HEK293 (cell line): Measurements from ENCODE around the gene PHACTR1.

Experiments
- CTCF ChIA-PET: fragments of 350-600 bp; formaldehyde crosslinking; extraction: SDS; loops from one replicate; lab custom pipeline; 2021; ENCODE audit warnings: antibody characterized with exemption; lab: Yijun Ruan, JAX
- POLR2A ChIA-PET: fragments of 300-600 bp; formaldehyde crosslinking; extraction: SDS; loops from one replicate; lab custom pipeline; 2020; ENCODE audit warnings: antibody characterized with exemption, inconsistent platforms; lab: Yijun Ruan, JAX
- H3K27ac ChIP-seq: fragments of 200-500 bp; sonication (Bioruptor generic); 2 replicates; pipeline ENCODE4 v1.5.1; 2014; ENCODE audit warnings: low read depth, low read length, control low read depth, inconsistent platforms; ENCODE audit errors: extremely low read depth
- H3K36me3 ChIP-seq, 2 experiments: fragments of 200-500 bp in 1 of 2; sonication (Bioruptor generic) in 1 of 2; 1 replicate in 1 of 2; 2 replicates in 1 of 2; pipeline ENCODE4 v1.5.1; 2014 to 2017; ENCODE audit warnings: inconsistent platforms in 2 of 2, low read length in 2 of 2; ENCODE audit not compliant: control insufficient read depth in 2 of 2, insufficient read depth in 1 of 2
- H3K4me1 ChIP-seq: fragments of 200-500 bp; sonication (Bioruptor generic); 2 replicates; pipeline ENCODE4 v1.5.1; 2014; ENCODE audit warnings: mild to moderate bottlenecking, low read length, inconsistent platforms; ENCODE audit not compliant: control insufficient read depth, insufficient read depth
- H3K4me3 ChIP-seq: 2 replicates; pipeline ENCODE4 v1.5.1; 2011; ENCODE audit warnings: low read depth, mild to moderate bottlenecking, control low read depth, low read length, moderate library complexity
- H3K9me3 ChIP-seq: fragments of 200-500 bp; sonication (Bioruptor generic); 2 replicates; pipeline ENCODE4 v1.5.1; 2014; ENCODE audit warnings: low read depth, low read length, inconsistent platforms; ENCODE audit not compliant: control insufficient read depth, insufficient read depth
- GLIS1 ChIP-seq: fragments of 450-650 bp; formaldehyde crosslinking; IDR thresholded peaks from 2 replicates; pipeline ENCODE4 v1.5.1; 2016; ENCODE audit warnings: missing biosample characterization, missing genetic modification characterization
- WT1 ChIP-seq: fragments of 450-650 bp; formaldehyde crosslinking; IDR thresholded peaks from 2 replicates; pipeline ENCODE4 v1.5.1; 2016; ENCODE audit warnings: missing biosample characterization, missing genetic modification characterization
- YY2 ChIP-seq: fragments of 450-650 bp; formaldehyde crosslinking; IDR thresholded peaks from 2 replicates; pipeline ENCODE4 v1.5.1; 2016; ENCODE audit warnings: missing biosample characterization, missing genetic modification characterization
- ZBTB21 ChIP-seq: fragments of 450-650 bp; formaldehyde crosslinking; IDR thresholded peaks from 2 replicates; pipeline ENCODE4 v1.5.1; 2017; ENCODE audit warnings: missing biosample characterization, missing genetic modification characterization
- ZBTB48 ChIP-seq: fragments of 450-650 bp; formaldehyde crosslinking; IDR thresholded peaks from 2 replicates; pipeline ENCODE4 v1.5.1; 2016; ENCODE audit warnings: missing biosample characterization, missing genetic modification characterization
- ZFHX2 ChIP-seq: fragments of 450-650 bp; formaldehyde crosslinking; conservative IDR thresholded peaks from 2 replicates; pipeline ENCODE4 v1.5.1; 2016; ENCODE audit warnings: missing biosample characterization, missing genetic modification characterization
- ZFP41 ChIP-seq: fragments of 450-650 bp; formaldehyde crosslinking; IDR thresholded peaks from 2 replicates; pipeline ENCODE4 v1.5.1; 2016; ENCODE audit warnings: missing biosample characterization, missing genetic modification characterization, borderline replicate concordance
- ZNF10 ChIP-seq: fragments of 450-650 bp; formaldehyde crosslinking; IDR thresholded peaks from 2 replicates; pipeline ENCODE4 v1.5.1; 2017; ENCODE audit warnings: missing biosample characterization, missing genetic modification characterization
- ZNF146 ChIP-seq: fragments of 450-650 bp; formaldehyde crosslinking; IDR thresholded peaks from 2 replicates; pipeline ENCODE4 v1.5.1; 2016; ENCODE audit warnings: missing biosample characterization, missing genetic modification characterization
- ZNF16 ChIP-seq: fragments of 450-650 bp; formaldehyde crosslinking; IDR thresholded peaks from 2 replicates; pipeline ENCODE4 v1.5.1; 2016; ENCODE audit warnings: low read depth, missing biosample characterization, missing genetic modification characterization
- ZNF211 ChIP-seq: fragments of 450-650 bp; formaldehyde crosslinking; IDR thresholded peaks from 2 replicates; pipeline ENCODE4 v1.5.1; 2016; ENCODE audit warnings: low read depth, missing biosample characterization, missing genetic modification characterization
- ZNF266 ChIP-seq: fragments of 450-650 bp; formaldehyde crosslinking; IDR thresholded peaks from 2 replicates; pipeline ENCODE4 v1.5.1; 2016; ENCODE audit warnings: missing biosample characterization, missing genetic modification characterization, low read depth
- ZNF292 ChIP-seq: fragments of 450-650 bp; formaldehyde crosslinking; IDR thresholded peaks from 2 replicates; pipeline ENCODE4 v1.5.1; 2016; ENCODE audit warnings: low read depth, missing biosample characterization, missing genetic modification characterization, borderline replicate concordance
- ZNF366 ChIP-seq: fragments of 450-650 bp; formaldehyde crosslinking; conservative IDR thresholded peaks from 2 replicates; pipeline ENCODE4 v1.5.1; 2016; ENCODE audit warnings: missing biosample characterization, missing genetic modification characterization
- ZNF510 ChIP-seq: fragments of 450-650 bp; formaldehyde crosslinking; IDR thresholded peaks from 2 replicates; pipeline ENCODE4 v1.5.1; 2018; ENCODE audit warnings: mild to moderate bottlenecking, missing genetic modification characterization, missing biosample characterization; ENCODE audit not compliant: insufficient replicate concordance
- ZNF521 ChIP-seq: fragments of 450-650 bp; formaldehyde crosslinking; IDR thresholded peaks from 2 replicates; pipeline ENCODE4 v1.5.1; 2017; ENCODE audit warnings: missing biosample characterization, mild to moderate bottlenecking, missing genetic modification characterization
- ZNF548 ChIP-seq: fragments of 450-650 bp; formaldehyde crosslinking; IDR thresholded peaks from 2 replicates; pipeline ENCODE4 v1.5.1; 2016; ENCODE audit warnings: missing biosample characterization, missing genetic modification characterization
- ZNF629 ChIP-seq: fragments of 450-650 bp; formaldehyde crosslinking; IDR thresholded peaks from 2 replicates; pipeline ENCODE4 v1.5.1; 2017; ENCODE audit warnings: missing biosample characterization, missing genetic modification characterization
- ZNF747 ChIP-seq: fragments of 450-650 bp; formaldehyde crosslinking; IDR thresholded peaks from 2 replicates; pipeline ENCODE4 v1.5.1; 2016; ENCODE audit warnings: missing biosample characterization, missing genetic modification characterization
- TF ChIP-seq, protein P1 (sequence below): fragments of 450-650 bp; IDR thresholded peaks from 2 replicates; pipeline ENCODE4 v1.5.1; 2018; ENCODE audit warnings: missing biosample characterization, missing genetic modification characterization
- TF ChIP-seq, protein P2 (sequence below): fragments of 450-650 bp; formaldehyde crosslinking; IDR thresholded peaks from 2 replicates; pipeline ENCODE4 v1.5.1; 2016; ENCODE audit warnings: missing biosample characterization, missing genetic modification characterization
- TF ChIP-seq, protein P3 (sequence below): fragments of 450-650 bp; formaldehyde crosslinking; IDR thresholded peaks from 2 replicates; pipeline ENCODE4 v1.5.1; 2016; ENCODE audit warnings: missing biosample characterization, missing genetic modification characterization
- TF ChIP-seq, protein P4 (sequence below): fragments of 450-650 bp; formaldehyde crosslinking; IDR thresholded peaks from 2 replicates; pipeline ENCODE4 v1.5.0; 2017; ENCODE audit warnings: missing biosample characterization, missing genetic modification characterization, borderline replicate concordance
- TF ChIP-seq, protein P5 (sequence below): fragments of 450-650 bp; formaldehyde crosslinking; IDR thresholded peaks from 2 replicates; pipeline ENCODE4 v1.5.1; 2016; ENCODE audit warnings: missing biosample characterization, missing genetic modification characterization

The PHACTR1 gene

DNA sequence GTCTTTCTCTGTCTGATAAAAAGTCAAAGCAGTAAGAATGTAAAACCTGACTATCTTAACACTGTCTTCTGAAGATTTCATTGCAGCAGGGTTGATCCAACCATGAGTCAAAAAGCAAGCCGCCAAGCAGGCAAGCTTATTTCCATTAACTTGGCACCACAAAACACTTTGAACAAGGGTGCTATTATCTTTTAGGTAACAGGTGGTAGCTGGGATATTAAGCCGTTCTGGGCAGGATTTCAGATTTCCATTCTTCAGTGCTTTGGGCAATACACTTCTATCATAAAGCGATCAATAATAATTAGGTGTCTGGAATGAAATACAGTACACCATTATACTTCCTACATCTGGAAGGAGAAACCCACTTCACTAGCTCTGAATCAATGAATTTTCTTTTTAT, 429.9 kb downstream of the PHACTR1 start (continued):
- no peak for TF ChIP-seq ZNF10 (tag by site-specific recombination)
- TF ChIP-seq WT1, result no peak
- no peak for TF ChIP-seq ZFHX2
- TF ChIP-seq, protein P1, sequence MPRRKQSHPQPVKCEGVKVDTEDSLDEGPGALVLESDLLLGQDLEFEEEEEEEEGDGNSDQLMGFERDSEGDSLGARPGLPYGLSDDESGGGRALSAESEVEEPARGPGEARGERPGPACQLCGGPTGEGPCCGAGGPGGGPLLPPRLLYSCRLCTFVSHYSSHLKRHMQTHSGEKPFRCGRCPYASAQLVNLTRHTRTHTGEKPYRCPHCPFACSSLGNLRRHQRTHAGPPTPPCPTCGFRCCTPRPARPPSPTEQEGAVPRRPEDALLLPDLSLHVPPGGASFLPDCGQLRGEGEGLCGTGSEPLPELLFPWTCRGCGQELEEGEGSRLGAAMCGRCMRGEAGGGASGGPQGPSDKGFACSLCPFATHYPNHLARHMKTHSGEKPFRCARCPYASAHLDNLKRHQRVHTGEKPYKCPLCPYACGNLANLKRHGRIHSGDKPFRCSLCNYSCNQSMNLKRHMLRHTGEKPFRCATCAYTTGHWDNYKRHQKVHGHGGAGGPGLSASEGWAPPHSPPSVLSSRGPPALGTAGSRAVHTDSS (tag by site-specific recombination), result no peak
- TF ChIP-seq, protein P2, sequence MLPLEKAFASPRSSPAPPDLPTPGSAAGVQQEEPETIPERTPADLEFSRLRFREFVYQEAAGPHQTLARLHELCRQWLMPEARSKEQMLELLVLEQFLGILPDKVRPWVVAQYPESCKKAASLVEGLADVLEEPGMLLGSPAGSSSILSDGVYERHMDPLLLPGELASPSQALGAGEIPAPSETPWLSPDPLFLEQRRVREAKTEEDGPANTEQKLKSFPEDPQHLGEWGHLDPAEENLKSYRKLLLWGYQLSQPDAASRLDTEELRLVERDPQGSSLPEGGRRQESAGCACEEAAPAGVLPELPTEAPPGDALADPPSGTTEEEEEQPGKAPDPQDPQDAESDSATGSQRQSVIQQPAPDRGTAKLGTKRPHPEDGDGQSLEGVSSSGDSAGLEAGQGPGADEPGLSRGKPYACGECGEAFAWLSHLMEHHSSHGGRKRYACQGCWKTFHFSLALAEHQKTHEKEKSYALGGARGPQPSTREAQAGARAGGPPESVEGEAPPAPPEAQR (tag by site-specific recombination), result no peak
- TF ChIP-seq ZNF521 (tag by site-specific recombination), result no peak
- no peak for TF ChIP-seq ZNF266 (tag by site-specific recombination)

DNA sequence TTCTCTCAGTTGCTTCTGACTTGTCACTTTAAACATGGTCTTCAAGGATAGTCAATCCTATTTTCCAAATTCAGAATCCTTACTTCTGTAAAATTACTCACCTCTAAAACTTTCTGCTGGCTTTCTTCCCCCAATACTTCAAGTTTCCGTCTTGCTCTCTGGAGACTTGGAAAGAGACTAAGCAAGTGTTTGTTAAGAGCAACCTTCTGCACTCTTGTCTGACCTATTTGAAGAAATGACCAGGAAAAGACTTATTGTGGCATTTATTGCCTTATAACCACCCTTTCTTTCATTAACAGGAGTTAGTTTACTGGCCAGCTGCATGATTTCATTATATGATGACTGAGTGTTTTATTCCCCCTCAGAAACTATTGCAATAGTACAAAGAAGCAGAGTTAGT, 430.8 kb downstream of the PHACTR1 start:
- TF ChIP-seq ZFP41 (tag by site-specific recombination) (no peak), ZNF211 (tag by site-specific recombination) (no peak), ZNF629 (no peak), YY2 (tag by site-specific recombination) (no peak), ZNF146 (no peak), ZBTB48 (tag by site-specific recombination) (no peak), ZNF510 (tag by site-specific recombination) (no peak), ZNF548 (tag by site-specific recombination) (no peak), ZNF366 (no peak), GLIS1 (no peak), ZNF292 (tag by site-specific recombination) (no peak), ZBTB21 (tag by site-specific recombination) (no peak), ZNF16 (tag by site-specific recombination) (no peak), ZNF747 (tag by site-specific recombination) (no peak)
- TF ChIP-seq, protein P3, sequence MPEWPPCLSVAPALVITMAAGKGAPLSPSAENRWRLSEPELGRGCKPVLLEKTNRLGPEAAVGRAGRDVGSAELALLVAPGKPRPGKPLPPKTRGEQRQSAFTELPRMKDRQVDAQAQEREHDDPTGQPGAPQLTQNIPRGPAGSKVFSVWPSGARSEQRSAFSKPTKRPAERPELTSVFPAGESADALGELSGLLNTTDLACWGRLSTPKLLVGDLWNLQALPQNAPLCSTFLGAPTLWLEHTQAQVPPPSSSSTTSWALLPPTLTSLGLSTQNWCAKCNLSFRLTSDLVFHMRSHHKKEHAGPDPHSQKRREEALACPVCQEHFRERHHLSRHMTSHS, result no peak
- TF ChIP-seq, protein P4, sequence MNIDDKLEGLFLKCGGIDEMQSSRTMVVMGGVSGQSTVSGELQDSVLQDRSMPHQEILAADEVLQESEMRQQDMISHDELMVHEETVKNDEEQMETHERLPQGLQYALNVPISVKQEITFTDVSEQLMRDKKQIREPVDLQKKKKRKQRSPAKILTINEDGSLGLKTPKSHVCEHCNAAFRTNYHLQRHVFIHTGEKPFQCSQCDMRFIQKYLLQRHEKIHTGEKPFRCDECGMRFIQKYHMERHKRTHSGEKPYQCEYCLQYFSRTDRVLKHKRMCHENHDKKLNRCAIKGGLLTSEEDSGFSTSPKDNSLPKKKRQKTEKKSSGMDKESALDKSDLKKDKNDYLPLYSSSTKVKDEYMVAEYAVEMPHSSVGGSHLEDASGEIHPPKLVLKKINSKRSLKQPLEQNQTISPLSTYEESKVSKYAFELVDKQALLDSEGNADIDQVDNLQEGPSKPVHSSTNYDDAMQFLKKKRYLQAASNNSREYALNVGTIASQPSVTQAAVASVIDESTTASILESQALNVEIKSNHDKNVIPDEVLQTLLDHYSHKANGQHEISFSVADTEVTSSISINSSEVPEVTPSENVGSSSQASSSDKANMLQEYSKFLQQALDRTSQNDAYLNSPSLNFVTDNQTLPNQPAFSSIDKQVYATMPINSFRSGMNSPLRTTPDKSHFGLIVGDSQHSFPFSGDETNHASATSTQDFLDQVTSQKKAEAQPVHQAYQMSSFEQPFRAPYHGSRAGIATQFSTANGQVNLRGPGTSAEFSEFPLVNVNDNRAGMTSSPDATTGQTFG, result no peak
- TF ChIP-seq, protein P5, sequence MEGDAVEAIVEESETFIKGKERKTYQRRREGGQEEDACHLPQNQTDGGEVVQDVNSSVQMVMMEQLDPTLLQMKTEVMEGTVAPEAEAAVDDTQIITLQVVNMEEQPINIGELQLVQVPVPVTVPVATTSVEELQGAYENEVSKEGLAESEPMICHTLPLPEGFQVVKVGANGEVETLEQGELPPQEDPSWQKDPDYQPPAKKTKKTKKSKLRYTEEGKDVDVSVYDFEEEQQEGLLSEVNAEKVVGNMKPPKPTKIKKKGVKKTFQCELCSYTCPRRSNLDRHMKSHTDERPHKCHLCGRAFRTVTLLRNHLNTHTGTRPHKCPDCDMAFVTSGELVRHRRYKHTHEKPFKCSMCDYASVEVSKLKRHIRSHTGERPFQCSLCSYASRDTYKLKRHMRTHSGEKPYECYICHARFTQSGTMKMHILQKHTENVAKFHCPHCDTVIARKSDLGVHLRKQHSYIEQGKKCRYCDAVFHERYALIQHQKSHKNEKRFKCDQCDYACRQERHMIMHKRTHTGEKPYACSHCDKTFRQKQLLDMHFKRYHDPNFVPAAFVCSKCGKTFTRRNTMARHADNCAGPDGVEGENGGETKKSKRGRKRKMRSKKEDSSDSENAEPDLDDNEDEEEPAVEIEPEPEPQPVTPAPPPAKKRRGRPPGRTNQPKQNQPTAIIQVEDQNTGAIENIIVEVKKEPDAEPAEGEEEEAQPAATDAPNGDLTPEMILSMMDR (tag by site-specific recombination), result no peak
- TF ChIP-seq, all 188 proteins: peak for 0
- H3K27ac ChIP-seq, result no peak overlapping the region
- H3K9me3 ChIP-seq, result no peaks in the 10 kb centered on the region
- no peak overlapping the region for H3K4me3 ChIP-seq
- ChIA-PET CTCF (interaction anchor here (0.6 to 1.6 kb wide), 3 partner anchors 9 to 163 kb away, joined by 3 to 4 read pairs (median 4); no protein-coding TSS in a partner anchor), POLR2A (no interaction called here)
- no peaks in the 10 kb centered on the region for H3K4me1 ChIP-seq
- H3K36me3 ChIP-seq, result no peaks in the 10 kb centered on the region
